Ovary (tissue), 9 donors: Measurements from ENCODE around the gene BMP2K. TPM values are rescaled to one million over a fixed set of nuclear protein-coding genes. Genes with fewer than 3 reads are reported as not detected.

Experiments used
- DNase-seq, 5 donors: peaks; one replicate each; pipeline ENCODE4 v3.0.0-alpha.2; 2019 to 2020
- H3K27ac ChIP-seq, 2 donors: fragments of 200-600 bp; one replicate each; pipeline versions ENCODE4 v1.5.1 to v1.8.0; 2019 to 2022
- H3K27me3 ChIP-seq: fragments of 200-600 bp; one replicate; pipeline ENCODE4 v1.8.0; 2022
- H3K36me3 ChIP-seq: fragments of 200-600 bp; sonication (generic); one replicate; pipeline ENCODE4 v1.5.1; 2019
- H3K4me1 ChIP-seq: one replicate; pipeline ENCODE4 v1.8.1; 2013; ENCODE audit warnings: mild to moderate bottlenecking, moderate library complexity; ENCODE audit not compliant: insufficient read depth
- H3K4me3 ChIP-seq: fragments of 200-600 bp; sonication (generic); one replicate; pipeline ENCODE4 v1.5.1; 2017
- H3K9me3 ChIP-seq, 2 donors: fragments of 200-600 bp in 1 of 2; sonication (generic) in 1 of 2; one replicate each; pipeline versions ENCODE4 v1.5.1 to v1.8.1; 2013 to 2019; ENCODE audit warnings: mild to moderate bottlenecking in 1 of 2, moderate library complexity in 1 of 2
- EP300 ChIP-seq: sonication (generic); formaldehyde crosslinking; IDR thresholded peaks from one replicate; pipeline ENCODE4 v1.6.1; 2017; ENCODE audit warnings: antibody characterized with exemption
- POLR2A ChIP-seq: fragments of 450-650 bp; IDR thresholded peaks from one replicate; pipeline ENCODE4 v1.6.1; 2017; ENCODE audit warnings: antibody characterized with exemption, mild to moderate bottlenecking, moderate library complexity
- WGBS, 3 donors: extraction: QIAGEN DNeasy Blood & Tissue Kit in 1 of 3; methylation state at CpG; one replicate each; pipeline versions ENCODE4 v1.1.5 to v1.1.7; 2013 to 2017; 5-methylcytosine and 5-hydroxymethylcytosine counted together
- intact Hi-C, 4 donors: fragments of 100-400 bp; cut with DNase I; formaldehyde crosslinking; loops; one replicate each; pipeline versions ENCODE4 v1.11.0 to v1.15.1; 2022 to 2023
- polyA plus RNA-seq, 2 donors: library from polyadenylated mRNA; stranded (reverse); fragments of 200-250 nt in 1 of 2; fragments of 350-450 nt in 1 of 2; fragmentation: Illumina TruSeq in 1 of 2; extraction: RNeasy Lipid Tissue Mini Kit (QIAGEN cat#74804) in 1 of 2; gene quantifications; one replicate each; pipeline ENCODE4 v1.2.3, GENCODE V29; 2013 to 2014
- total RNA-seq, 7 donors: library from RNA; depleted of rRNA in 2 of 7; stranded (reverse); fragments of >200 nt in 2 of 7; fragmentation: NEBNext Ultra II Directional in 3 of 7; extraction: Animal tissue kit (Norgen Biotek cat#: 25700) in 3 of 7; gene quantifications; one replicate each; pipeline versions ENCODE4 v1.1.0 to v1.2.4, GENCODE V29; 2016 to 2023
- TF ChIP-seq, protein P1 (sequence below), 3 donors: fragments of 450-650 bp in 2 of 3; fragments of 200-600 bp in 1 of 3; IDR thresholded peaks; one replicate each; pipeline versions ENCODE4 v1.5.1 to v1.8.0; 2016 to 2022; ENCODE audit warnings: antibody characterized with exemption in 3 of 3, mild to moderate bottlenecking in 1 of 3
- donor health status: DM: no; HTN: no; CAD: no; lungs with moderate emphysema.
- donor health status: DM: no; HTN: no; CAD: no.
- donor health status: Bipolar disorder and iron deficiency.
- donor health status: DM: yes; HTN: yes; CAD: no.
- donor health status: DM: no; HTN: no; CAD: no.
- donor health status: DM: yes; HTN: yes; CAD: no.

BMP2K gene
- total and polyA plus RNA-seq, 9 donors: 4.8 to 57.3 (median 21.2) TPM

DNA sequence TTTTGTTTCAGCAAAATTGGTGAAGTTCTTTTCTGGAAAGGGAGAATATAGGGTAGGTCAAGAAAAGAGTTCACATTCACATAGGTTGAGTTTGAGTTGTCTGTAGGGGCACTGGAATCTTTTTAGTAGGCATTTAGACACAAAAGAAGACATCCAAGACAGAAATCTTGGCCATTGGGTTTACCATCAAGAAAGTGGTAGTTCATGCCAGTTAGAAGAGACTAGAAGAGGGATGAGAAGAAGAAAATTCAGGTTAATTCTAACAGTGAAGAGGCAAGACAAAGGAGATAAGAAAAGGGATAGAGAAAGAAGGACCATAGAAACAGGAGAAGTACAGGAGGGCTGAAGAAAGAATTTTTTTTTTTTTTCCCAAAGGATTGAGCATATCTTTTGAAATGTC, 123.2 kb downstream of the BMP2K start:
- H3K4me3 ChIP-seq: no peak overlapping the region
- intact Hi-C loops: no loop called here
- H3K27me3 ChIP-seq: no peaks in the 10 kb centered on the region
- H3K9me3 ChIP-seq: no peaks in the 10 kb centered on the region
- H3K36me3 ChIP-seq: no peaks in the 10 kb centered on the region
- TF ChIP-seq EP300 (no peak), POLR2A (no peak)
- TF ChIP-seq, protein P1, sequence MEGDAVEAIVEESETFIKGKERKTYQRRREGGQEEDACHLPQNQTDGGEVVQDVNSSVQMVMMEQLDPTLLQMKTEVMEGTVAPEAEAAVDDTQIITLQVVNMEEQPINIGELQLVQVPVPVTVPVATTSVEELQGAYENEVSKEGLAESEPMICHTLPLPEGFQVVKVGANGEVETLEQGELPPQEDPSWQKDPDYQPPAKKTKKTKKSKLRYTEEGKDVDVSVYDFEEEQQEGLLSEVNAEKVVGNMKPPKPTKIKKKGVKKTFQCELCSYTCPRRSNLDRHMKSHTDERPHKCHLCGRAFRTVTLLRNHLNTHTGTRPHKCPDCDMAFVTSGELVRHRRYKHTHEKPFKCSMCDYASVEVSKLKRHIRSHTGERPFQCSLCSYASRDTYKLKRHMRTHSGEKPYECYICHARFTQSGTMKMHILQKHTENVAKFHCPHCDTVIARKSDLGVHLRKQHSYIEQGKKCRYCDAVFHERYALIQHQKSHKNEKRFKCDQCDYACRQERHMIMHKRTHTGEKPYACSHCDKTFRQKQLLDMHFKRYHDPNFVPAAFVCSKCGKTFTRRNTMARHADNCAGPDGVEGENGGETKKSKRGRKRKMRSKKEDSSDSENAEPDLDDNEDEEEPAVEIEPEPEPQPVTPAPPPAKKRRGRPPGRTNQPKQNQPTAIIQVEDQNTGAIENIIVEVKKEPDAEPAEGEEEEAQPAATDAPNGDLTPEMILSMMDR (IDR thresholded peaks at IDR 0.05): no peak
- no peaks in the 10 kb centered on the region for H3K4me1 ChIP-seq
- no peak overlapping the region for H3K27ac ChIP-seq
- no peak for DNase-seq

GRCh38 chr4:78901882-78902281, 125.7 kb downstream of the BMP2K start:
- no peak overlapping the region for H3K4me3 ChIP-seq
- no peaks in the 10 kb centered on the region for H3K4me1 ChIP-seq
- 86 to 92% (median 87%) methylated on average over 2 of the region's 2 CpGs for WGBS, 3 donors
- H3K27me3 ChIP-seq: no peaks in the 10 kb centered on the region
- intact Hi-C loops: loop anchor here in 1 of 4 donors (5.0 kb wide), 1 partner anchor 290 kb away; no protein-coding TSS in a partner anchor
- TF ChIP-seq, protein P1 (IDR thresholded peaks at IDR 0.05): no peak
- TF ChIP-seq EP300 (no peak), POLR2A (no peak)
- H3K27ac ChIP-seq: no peak overlapping the region
- no peaks in the 10 kb centered on the region for H3K36me3 ChIP-seq
- no peak for DNase-seq
- no peaks in the 10 kb centered on the region for H3K9me3 ChIP-seq

DNA sequence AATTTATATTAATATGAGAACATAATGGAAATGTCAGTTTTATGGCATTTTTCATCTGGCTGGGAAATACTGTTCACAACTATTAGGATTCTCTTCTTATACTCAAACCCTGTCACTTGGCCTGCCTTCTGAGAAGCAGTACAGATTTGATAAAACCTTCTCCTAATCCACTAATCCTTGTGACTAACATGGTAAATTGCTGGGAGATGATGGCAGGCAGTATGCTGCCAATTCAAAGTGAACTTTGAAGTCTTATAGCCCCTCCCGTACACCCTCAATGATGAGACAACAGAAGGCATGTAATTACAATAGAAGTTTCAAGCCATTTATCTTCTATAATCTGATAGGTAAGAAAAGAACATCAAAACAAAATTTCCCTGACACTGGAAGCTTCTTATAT, 126.1 kb downstream of the BMP2K start:
- no peak for DNase-seq
- no peak for TF ChIP-seq EP300
- TF ChIP-seq, protein P1 (IDR thresholded peaks at IDR 0.05): no peak
- no peak for TF ChIP-seq POLR2A
- Histone ChIP-seq H3K4me3 (no peak overlapping the region), H3K9me3 (no peaks in the 10 kb centered on the region), H3K36me3 (no peaks in the 10 kb centered on the region), H3K27me3 (no peaks in the 10 kb centered on the region), H3K27ac (no peak overlapping the region), H3K4me1 (no peaks in the 10 kb centered on the region)
- intact Hi-C loops: loop anchor here in 1 of 4 donors (5.0 kb wide), 1 partner anchor 290 kb away; no protein-coding TSS in a partner anchor
- WGBS, 3 donors: 91 to 100% (median 92%) methylated on average over 1 of the region's 1 CpG

- no peak for DNase-seq
- WGBS, 3 donors: 45 to 50% (median 49%) methylated on average over 1 of the region's 1 CpG
- Histone ChIP-seq H3K9me3 (no peaks in the 10 kb centered on the region), H3K36me3 (no peaks in the 10 kb centered on the region), H3K27ac (no peak overlapping the region), H3K4me3 (no peak overlapping the region), H3K27me3 (no peaks in the 10 kb centered on the region), H3K4me1 (peaks cover 3% of the 10 kb centered on the region)
- intact Hi-C loops: loop anchor here in 1 of 4 donors (5.0 kb wide), 1 partner anchor 288 kb away; no protein-coding TSS in a partner anchor
- TF ChIP-seq POLR2A: no peak
- TF ChIP-seq EP300: no peak
- TF ChIP-seq, protein P1 (IDR thresholded peaks at IDR 0.05): no peak
Measured at GRCh38 chr4:78904143-78904542, 128.0 kb downstream of the BMP2K start.
